AG09309 (cell line): ENCODE measurements around the gene PRKCA.

Experiments
- DNase-seq: peaks from one replicate; pipeline ENCODE4 v3.0.0-alpha.2; 2010; ENCODE audit warnings: low read depth
- H3K4me3 ChIP-seq: 2 replicates; pipeline ENCODE4 v1.5.1; 2011; ENCODE audit warnings: mild to moderate bottlenecking, low read depth, low read length, moderate library complexity; ENCODE audit not compliant: control insufficient read depth
- CTCF ChIP-seq: IDR thresholded peaks from 2 replicates; pipeline ENCODE4 v1.5.1; 2011; ENCODE audit warnings: mild to moderate bottlenecking, low read depth, low read length, inconsistent platforms; ENCODE audit not compliant: insufficient read depth, control insufficient read depth; ENCODE audit errors: missing control alignments

PRKCA gene

GRCh38 chr17:66264696-66265095 lies 37.7 kb upstream of the PRKCA start:
- no peak for TF ChIP-seq CTCF

GRCh38 chr17:66268247-66268927 lies 34.0 kb upstream of the PRKCA start:
- no peak for TF ChIP-seq CTCF
- H3K4me3 ChIP-seq, result no peak overlapping the region
- no peak for DNase-seq

More at GRCh38 chr17:66264696-66265095, 37.7 kb upstream of the PRKCA start:
- H3K4me3 ChIP-seq, result no peak overlapping the region
- no peak for DNase-seq

- no peak overlapping the region for H3K4me3 ChIP-seq
- no peak for TF ChIP-seq CTCF
- no peak for DNase-seq
These were observed 32.3 kb upstream of the PRKCA start for GRCh38 chr17:66270106-66270505.

GRCh38 chr17:66271512-66271911 lies 30.9 kb upstream of the PRKCA start:
- no peak for DNase-seq
- TF ChIP-seq CTCF, result no peak
- no peak overlapping the region for H3K4me3 ChIP-seq

GRCh38 chr17:66272811-66273585 lies 29.4 kb upstream of the PRKCA start:
- TF ChIP-seq CTCF, result no peak
- peak; percentile 71 for DNase-seq
- H3K4me3 ChIP-seq, result no peak overlapping the region

- no peak for TF ChIP-seq CTCF
- no peak overlapping the region for H3K4me3 ChIP-seq
- no peak for DNase-seq
These were observed 28.9 kb upstream of the PRKCA start for GRCh38 chr17:66273586-66273848.
